DMS53 (cell line): Measurements from ENCODE around the gene APOL4.
"Not testable (repeated sequence)": the region's sequence is repeated elsewhere in the genome, so short reads cannot be mapped to it uniquely, and the experiment has no call there.

Source experiments
- DNase-seq: peaks from one replicate; lab custom pipeline; 2025; lab: John Stamatoyannopoulos, UW

The APOL4 gene

GRCh38 chr22:36183446-36183845 is 18.2 kb downstream of the APOL4 start:
- DNase-seq: no peak

DNA sequence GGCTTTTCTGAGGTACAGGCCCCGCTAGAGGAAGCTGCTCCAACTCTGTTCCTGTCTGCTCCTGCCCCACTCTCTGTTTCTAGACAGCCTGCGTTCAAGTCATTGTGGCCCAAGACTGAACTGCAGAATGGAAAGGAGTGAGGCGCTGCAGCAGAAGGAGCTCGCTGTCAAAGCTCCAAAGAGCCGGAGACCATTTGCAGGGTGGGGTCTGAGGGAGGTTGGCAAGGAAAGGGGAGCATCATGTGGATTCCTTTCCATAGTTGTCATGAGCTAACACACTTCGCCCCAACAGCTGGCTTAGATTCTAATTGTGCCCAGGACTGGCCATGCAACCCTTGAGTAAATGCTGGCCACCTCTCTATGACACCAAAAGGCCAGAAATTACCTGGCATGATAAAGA is 18.8 kb downstream of the APOL4 start:
- DNase-seq: no peak

- no peak for DNase-seq
Measured at GRCh38 chr22:36182056-36182455, 19.6 kb downstream of the APOL4 start.

GRCh38 chr22:36180928-36181327 is 20.7 kb downstream of the APOL4 start:
- DNase-seq: no peak

DNA sequence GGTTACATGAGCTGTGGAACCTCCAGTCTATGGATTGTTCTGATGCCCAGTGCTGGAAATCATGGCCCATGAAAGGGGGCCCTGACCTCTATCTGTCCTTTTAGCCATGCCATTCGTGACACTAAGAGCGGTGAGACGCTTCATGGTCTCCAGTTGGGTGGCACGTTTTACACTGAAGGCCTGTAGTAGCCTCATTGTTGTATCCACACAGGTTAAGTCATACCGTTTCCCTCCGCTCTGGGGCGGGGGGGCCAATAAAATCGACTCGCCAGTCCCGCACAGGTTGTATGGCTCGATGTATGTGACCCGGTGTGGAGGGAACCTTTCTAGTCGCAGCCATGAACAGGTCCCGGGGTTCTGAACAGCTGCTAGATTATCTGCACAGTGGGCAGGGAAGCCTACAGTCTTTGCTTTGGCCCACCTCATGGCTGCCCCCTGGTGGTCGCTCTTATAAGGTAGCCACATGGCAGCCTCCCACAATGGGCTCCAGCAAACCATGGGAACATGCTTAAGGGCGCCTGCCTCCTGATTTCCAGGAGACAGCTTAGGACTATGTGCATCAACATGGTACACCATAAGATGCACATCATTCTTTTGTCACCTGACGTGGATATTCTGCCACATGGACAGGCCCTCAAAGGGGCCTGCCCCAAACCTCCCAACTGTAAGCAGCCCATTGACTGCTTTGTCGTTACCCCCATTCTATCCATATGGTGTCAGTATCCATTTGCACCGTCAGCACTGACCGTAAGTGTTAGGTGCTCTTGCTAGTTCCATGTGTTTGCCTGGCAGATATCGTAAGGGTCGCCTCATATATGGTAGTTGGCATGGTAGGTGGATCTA is 21.4 kb downstream of the APOL4 start:
- peak; percentile 66 for DNase-seq

DNA sequence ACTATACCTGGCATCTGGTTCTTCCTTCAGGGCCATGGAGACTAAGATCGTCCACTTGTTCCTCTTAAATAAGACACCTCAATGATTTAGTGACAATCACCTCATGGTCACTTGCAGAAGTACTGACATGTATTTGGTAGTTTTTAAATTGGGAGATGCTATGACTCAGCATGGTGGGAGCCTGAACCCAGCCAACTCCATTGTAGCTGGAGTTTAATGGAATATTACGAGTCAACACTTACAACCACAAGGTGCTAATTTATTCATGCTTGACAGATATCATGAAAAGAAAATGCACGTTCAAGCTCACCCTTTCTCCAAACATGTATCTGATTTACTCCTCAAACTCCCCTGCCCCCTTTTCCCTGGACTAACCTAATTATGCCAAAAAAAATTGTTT is 24.4 kb downstream of the APOL4 start:
- no peak for DNase-seq

DNA sequence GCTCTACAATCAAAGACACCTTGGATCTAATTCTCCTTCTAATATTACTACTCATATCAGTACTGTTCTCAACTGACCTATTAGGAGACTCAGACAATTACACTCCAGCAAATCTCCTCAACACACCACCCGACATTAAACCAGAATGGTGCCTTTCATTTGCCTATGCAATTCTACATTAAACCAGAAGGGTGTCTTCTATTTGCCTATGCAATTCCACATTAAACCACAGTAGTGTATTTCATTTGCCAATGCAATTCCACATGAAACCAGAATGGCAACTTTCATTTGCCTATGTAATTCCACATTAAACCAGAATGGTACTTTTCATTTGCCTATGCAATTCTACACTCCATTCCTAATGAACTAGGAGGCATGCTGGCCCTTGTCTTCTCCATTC is 25.7 kb downstream of the APOL4 start:
- DNase-seq: peak; percentile 4

DNA sequence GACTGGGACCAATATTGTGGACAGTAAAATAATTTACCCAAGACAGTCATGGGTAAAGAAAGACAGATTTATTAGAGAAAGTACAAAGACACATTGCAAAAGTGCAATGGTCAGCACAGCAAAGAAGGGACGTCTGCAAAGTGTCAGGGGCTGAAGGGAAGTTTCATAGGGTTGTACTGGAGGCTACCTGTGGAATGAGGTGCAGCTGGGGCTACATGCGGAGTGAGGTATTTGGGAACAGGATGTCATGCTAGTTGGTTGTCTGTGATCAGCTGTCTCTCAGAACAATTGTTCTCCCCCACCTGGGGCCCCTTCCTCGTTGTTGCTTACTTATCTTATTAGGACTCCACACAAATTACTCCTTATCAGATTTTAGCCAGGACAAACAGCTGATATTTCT is 29.7 kb downstream of the APOL4 start:
- DNase-seq: no peak

GRCh38 chr22:36166518-36167220 is 34.9 kb downstream of the APOL4 start:
- no peak for DNase-seq

GRCh38 chr22:36166086-36166485 is 35.5 kb downstream of the APOL4 start:
- DNase-seq: no peak

DNA sequence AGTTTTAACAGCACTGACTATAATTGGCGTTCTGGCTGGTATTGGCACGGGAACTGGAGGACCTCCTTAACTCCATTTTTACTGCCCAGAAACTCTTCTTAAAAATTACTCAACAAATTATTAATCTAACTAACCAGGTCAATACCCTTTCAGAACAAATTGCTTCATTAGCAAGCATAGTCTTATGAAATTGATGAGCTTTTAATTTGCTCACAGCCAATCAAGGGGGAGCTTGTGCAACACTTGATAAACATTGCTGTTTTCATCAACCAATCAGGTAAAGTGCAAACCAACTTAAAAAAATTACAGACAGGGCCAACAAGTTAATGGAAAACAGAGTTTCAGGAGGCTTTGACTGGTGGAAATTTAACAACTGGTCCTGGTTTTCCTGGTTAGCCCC is 36.5 kb downstream of the APOL4 start:
- no peak for DNase-seq

DNA sequence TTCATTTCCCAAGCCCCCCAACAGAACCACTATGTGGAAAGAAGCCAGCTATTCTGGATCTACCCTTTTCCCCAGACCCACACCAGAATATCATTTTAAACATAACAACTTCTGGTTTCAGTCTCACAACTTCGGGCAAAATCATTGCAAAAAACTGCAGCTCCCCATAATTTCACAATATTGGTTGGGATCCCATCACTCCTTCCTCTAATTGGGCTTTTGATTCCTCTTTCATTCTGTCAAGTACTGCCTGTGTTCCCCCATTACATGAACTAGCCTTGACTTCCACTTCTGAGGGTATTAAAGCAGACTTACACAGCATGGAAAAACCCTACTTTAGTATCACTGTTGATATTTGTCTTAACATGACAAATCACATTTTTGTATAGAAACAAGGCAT is 37.0 kb downstream of the APOL4 start:
- DNase-seq: no peak

GRCh38 chr22:36163497-36163896 is 38.1 kb downstream of the APOL4 start:
- no peak for DNase-seq

- no peak for DNase-seq
Measured at GRCh38 chr22:36162127-36163034, 39.2 kb downstream of the APOL4 start.

- DNase-seq: not testable (repeated sequence)
Measured at GRCh38 chr22:36161793-36162126, 39.8 kb downstream of the APOL4 start.

GRCh38 chr22:36160499-36160942 is 41.1 kb downstream of the APOL4 start, which contains the start of gene APOL3:
Gene APOL3 (minus strand): TSS chr22:36160755. CDS start chr22:36149055, 11,700 bp downstream.
- peak; percentile 12 for DNase-seq

DNA sequence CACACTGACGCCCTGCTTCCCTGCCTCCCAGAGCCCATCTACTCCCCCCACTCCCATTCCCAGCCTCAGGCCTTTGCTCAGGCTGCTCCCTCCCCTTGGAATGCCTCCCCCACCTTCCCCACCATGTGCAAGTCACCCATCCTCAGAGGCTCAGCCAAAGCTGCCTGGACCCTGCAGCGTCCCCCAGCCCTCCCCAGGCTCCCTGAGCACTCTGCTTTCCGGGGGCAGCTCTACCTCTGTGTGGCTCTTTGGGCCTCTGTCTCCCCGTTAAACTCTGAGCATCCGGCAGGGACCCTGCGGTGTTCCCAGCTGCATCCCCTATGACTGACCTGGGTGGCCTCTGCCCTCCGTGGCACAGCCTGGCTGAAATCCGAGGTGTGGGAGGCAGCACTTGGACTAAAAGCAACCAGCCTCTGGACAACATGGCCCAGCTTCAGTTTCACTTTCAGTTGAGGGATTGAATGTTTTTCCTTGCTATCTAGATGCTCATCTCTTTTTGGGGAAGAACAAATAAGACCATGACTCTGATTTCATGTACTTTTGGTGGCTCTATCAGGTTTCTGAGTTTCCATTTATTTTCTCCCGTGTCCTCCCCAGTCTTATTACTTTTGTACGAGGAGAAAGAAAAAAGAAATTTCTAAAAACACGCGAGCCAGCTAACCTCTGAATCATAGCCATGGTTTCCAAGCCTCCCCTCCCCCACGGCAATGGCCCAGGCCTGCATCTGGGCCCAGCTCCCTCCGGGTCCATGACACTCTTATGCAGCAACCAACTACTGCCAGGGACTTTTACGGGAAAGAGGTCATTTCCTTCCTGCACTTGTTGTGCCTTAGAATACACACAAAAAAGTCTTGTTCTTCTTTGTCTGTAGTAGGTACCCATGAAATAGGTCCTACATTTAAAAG is 44.8 kb downstream of the APOL4 start:
- peak; percentile 46 for DNase-seq

GRCh38 chr22:36156119-36156514 is 45.5 kb downstream of the APOL4 start:
- no peak for DNase-seq

- no peak for DNase-seq
Measured at GRCh38 chr22:36155702-36156101, 45.9 kb downstream of the APOL4 start.

DNA sequence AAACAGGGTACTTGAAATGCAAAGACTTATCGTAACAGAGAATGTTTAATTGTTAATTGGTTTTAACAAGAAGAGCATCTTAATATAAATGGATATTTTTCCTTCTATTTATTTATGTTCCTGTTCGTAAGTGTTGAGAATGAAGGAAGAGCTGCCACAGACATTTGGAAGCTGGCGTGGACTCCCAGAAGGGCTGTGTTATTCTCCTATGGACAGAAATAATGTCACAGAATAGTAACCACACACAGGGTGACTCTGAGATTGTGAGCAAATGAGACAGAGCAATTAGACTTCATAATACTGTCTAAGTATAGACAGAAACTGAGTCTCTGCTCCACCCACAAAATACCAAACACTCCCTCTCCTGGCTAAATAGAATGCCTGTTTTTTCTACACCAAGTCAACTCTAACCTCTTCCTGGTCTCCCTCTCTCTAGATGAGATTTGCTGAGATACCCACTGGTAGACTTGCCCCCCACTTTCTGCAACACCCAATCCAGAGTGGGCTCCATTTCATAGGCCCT is 47.1 kb downstream of the APOL4 start:
- DNase-seq: no peak
